ENCODE results near the gene MACC1. TPM values are rescaled to one million over a fixed set of nuclear protein-coding genes. Genes with fewer than 3 reads are reported as not detected.

The MACC1 gene
- polyA plus RNA-seq, 1 donor (not counting 4 experiments of a cell fraction or from before 2014, with no cell fraction given), result 16.4 TPM

GRCh38 chr7:20214132-20214531 is 3.1 kb downstream of the MACC1 start:
- Histone ChIP-seq H3K27ac (ENCODE audit: control insufficient read depth, insufficient read depth, low read length) (no peak overlapping the region), H3K4me3 (ENCODE audit: control insufficient read depth in 2 of 3, extremely low read depth in 1 of 3, insufficient read depth in 2 of 3, low read depth in 1 of 3, low read length in 3 of 3) (no peak overlapping the region), H4K20me1 (ENCODE audit: control insufficient read depth, extremely low read depth, insufficient read depth, low read length) (no peaks in the 10 kb centered on the region), H3K4me1 (ENCODE audit: control insufficient read depth, extremely low read depth, insufficient read depth, low read length) (peaks cover 22% of the 10 kb centered on the region), H3K36me3 (ENCODE audit: control insufficient read depth in 2 of 2, extremely low read depth in 1 of 2, insufficient read depth in 2 of 2, low read length in 2 of 2) (peaks cover 0 to 4% of the 10 kb centered on the region in 2 experiments), H3K9me1 (ENCODE audit: control insufficient read depth, extremely low read depth, insufficient read depth, low read length) (no peaks in the 10 kb centered on the region), H3K79me2 (ENCODE audit: control insufficient read depth, insufficient read depth, low read length) (peaks cover 68% of the 10 kb centered on the region), H3K9ac (ENCODE audit: control insufficient read depth, extremely low read depth, insufficient read depth, low read length) (no peak overlapping the region), H3K9me3 (ENCODE audit: control insufficient read depth, low read depth, low read length) (peaks cover 3% of the 10 kb centered on the region), H2AFZ (ENCODE audit: control insufficient read depth, low read length) (no peak overlapping the region), H3K4me2 (ENCODE audit: control insufficient read depth, extremely low read depth, insufficient read depth, low read depth, low read length) (no peak overlapping the region), H3K27me3 (ENCODE audit: control insufficient read depth, extremely low read depth, insufficient read depth, low read length) (no peaks in the 10 kb centered on the region)
- TF ChIP-seq CTCF (optimal IDR thresholded peaks at IDR 0.05 in 1 of 3, IDR thresholded peaks at IDR 0.05 in 1 of 3, conservative IDR thresholded peaks at IDR 0.05 in 1 of 3; ENCODE audit: extremely low read depth in 1 of 3, insufficient read depth in 2 of 3, low read length in 3 of 3), result no peak
- TF ChIP-seq EZH2 (IDR thresholded peaks at IDR 0.05; ENCODE audit: low read length), result no peak
- no peak for DNase-seq (ENCODE audit: low read depth, low spot score)
- dilution Hi-C loops (cut with MboI; ENCODE audit: extremely low pct_ligation_motif_present, low sequenced_read_pairs), result no loop called here
- no peak for FAIRE-seq

- Histone ChIP-seq H3K4me1 (ENCODE audit: control insufficient read depth, extremely low read depth, insufficient read depth, low read length) (peaks cover 18% of the 10 kb centered on the region), H3K4me3 (ENCODE audit: control insufficient read depth in 2 of 3, extremely low read depth in 1 of 3, insufficient read depth in 2 of 3, low read depth in 1 of 3, low read length in 3 of 3) (no peak overlapping the region), H3K27ac (ENCODE audit: control insufficient read depth, insufficient read depth, low read length) (no peak overlapping the region), H3K4me2 (ENCODE audit: control insufficient read depth, extremely low read depth, insufficient read depth, low read depth, low read length) (no peak overlapping the region), H4K20me1 (ENCODE audit: control insufficient read depth, extremely low read depth, insufficient read depth, low read length) (no peaks in the 10 kb centered on the region), H2AFZ (ENCODE audit: control insufficient read depth, low read length) (no peak overlapping the region), H3K36me3 (ENCODE audit: control insufficient read depth in 2 of 2, extremely low read depth in 1 of 2, insufficient read depth in 2 of 2, low read length in 2 of 2) (peaks cover 0 to 4% of the 10 kb centered on the region in 2 experiments), H3K9ac (ENCODE audit: control insufficient read depth, extremely low read depth, insufficient read depth, low read length) (no peak overlapping the region), H3K27me3 (ENCODE audit: control insufficient read depth, extremely low read depth, insufficient read depth, low read length) (no peaks in the 10 kb centered on the region), H3K79me2 (ENCODE audit: control insufficient read depth, insufficient read depth, low read length) (peaks cover 75% of the 10 kb centered on the region), H3K9me1 (ENCODE audit: control insufficient read depth, extremely low read depth, insufficient read depth, low read length) (no peaks in the 10 kb centered on the region), H3K9me3 (ENCODE audit: control insufficient read depth, low read depth, low read length) (peaks cover 9% of the 10 kb centered on the region)
- no peak for FAIRE-seq
- dilution Hi-C loops (cut with MboI; ENCODE audit: extremely low pct_ligation_motif_present, low sequenced_read_pairs), result no loop called here
- no peak for DNase-seq (ENCODE audit: low read depth, low spot score)
- TF ChIP-seq CTCF (optimal IDR thresholded peaks at IDR 0.05 in 1 of 3, IDR thresholded peaks at IDR 0.05 in 1 of 3, conservative IDR thresholded peaks at IDR 0.05 in 1 of 3; ENCODE audit: extremely low read depth in 1 of 3, insufficient read depth in 2 of 3, low read length in 3 of 3), result no peak
- no peak for TF ChIP-seq EZH2 (IDR thresholded peaks at IDR 0.05; ENCODE audit: low read length)
Observed at GRCh38 chr7:20213378-20213777, 3.8 kb downstream of the MACC1 start.

Data from keratinocyte (primary cell).